H1 (cell line): ENCODE results near the gene NR1I2. TPM values are rescaled to one million over a fixed set of nuclear protein-coding genes. Genes with fewer than 3 reads are reported as not detected.

Experiments
- CHD1 ChIP-seq: IDR thresholded peaks from 2 replicates; pipeline ENCODE4 v1.6.1; 2012; ENCODE audit warnings: low read depth, low read length, improper control_type of control experiment
- CHD7 ChIP-seq: fragments of 300-600 bp; sonication (generic); IDR thresholded peaks from 2 replicates; pipeline ENCODE4 v1.7.1; 2012; ENCODE audit warnings: low read length, moderate library complexity, mild to moderate bottlenecking, inconsistent platforms; ENCODE audit not compliant: insufficient replicate concordance
- EZH2 ChIP-seq: fragments of 200-600 bp; sonication (generic); IDR thresholded peaks from 2 replicates; pipeline ENCODE4 v1.7.1; 2012; ENCODE audit warnings: low read depth, mild to moderate bottlenecking, moderate library complexity, low read length, inconsistent platforms; ENCODE audit not compliant: severe bottlenecking
- FOSL1 ChIP-seq: IDR thresholded peaks from 2 replicates; pipeline ENCODE4 v1.6.1; 2011; ENCODE audit warnings: mild to moderate bottlenecking, low read depth, low read length, moderate library complexity; ENCODE audit not compliant: insufficient read depth
- JUND ChIP-seq: IDR thresholded peaks from 2 replicates; pipeline ENCODE4 v1.6.1; 2011; ENCODE audit warnings: mild to moderate bottlenecking, improper control_type of control experiment, low read length
- KDM4A ChIP-seq: IDR thresholded peaks from one replicate; pipeline ENCODE4 v1.7.1; 2012; ENCODE audit warnings: low read depth, mild to moderate bottlenecking, moderate library complexity, low read length, inconsistent platforms; ENCODE audit not compliant: severe bottlenecking
- MAX ChIP-seq: IDR thresholded peaks from 2 replicates; pipeline ENCODE4 v1.6.1; 2012; ENCODE audit warnings: inconsistent platforms
- polyA plus RNA-seq, 7 experiments: library from polyadenylated mRNA; depleted of rRNA in 3 of 7; stranded (reverse) in 5 of 7; unstranded in 2 of 7; fragments of >200 nt in 5 of 7; fragments of 200-250 nt in 2 of 7; gene quantifications; 1 replicate in 5 of 7; 2 replicates in 1 of 7; 4 replicates in 1 of 7; pipeline versions ENCODE4 v1.2.1 to v1.2.3, GENCODE V29; 2011 to 2013; ENCODE audit warnings: missing spikeins in 2 of 7, mixed read lengths in 2 of 7
- total RNA-seq: library from RNA; stranded (reverse); fragmentation: NEBNext Ultra II Directional; extraction: Animal tissue kit (Norgen Biotek cat#: 25700); gene quantifications from 2 replicates; pipeline ENCODE4 v1.2.1, GENCODE V29; 2021

NR1I2 gene
- total and polyA plus RNA-seq, 2 of the 8 experiments (the other 6 are each of a cell fraction or from before 2014, with no cell fraction given), result 0.28 to 1.8 TPM

- TF ChIP-seq CHD7 (no peak), CHD1 (no peak), EZH2 (no peak), FOSL1 (no peak), JUND (no peak), KDM4A (no peak), MAX (no peak)
Observed at GRCh38 chr3:119741657-119742590, 40.0 kb upstream of the NR1I2 start (continued).
